HG03521 (cell line): Measurements from ENCODE around the gene AP2A2.

ENCODE experiments used
- ATAC-seq: cut with Tn5 transposase; IDR thresholded peaks from one replicate; pipeline ENCODE4 v1.9.1; 2021; ENCODE audit warnings: mild to moderate bottlenecking, moderate library complexity; ENCODE audit not compliant: unreplicated experiment

The AP2A2 gene

GRCh38 chr11:924406-925157 is 1.1 kb upstream of the AP2A2 start:
- ATAC-seq: no peak

- no peak for ATAC-seq
Observed at GRCh38 chr11:925158-925495, 543 bp upstream of the AP2A2 start.

GRCh38 chr11:926341-926916 is 759 bp downstream of the AP2A2 start:
- ATAC-seq: no peak

- no peak for ATAC-seq
Observed at GRCh38 chr11:927871-928270, 2.2 kb downstream of the AP2A2 start.

GRCh38 chr11:928786-929185 is 3.1 kb downstream of the AP2A2 start:
- ATAC-seq: no peak

GRCh38 chr11:929405-929804 is 3.7 kb downstream of the AP2A2 start:
- ATAC-seq: no peak

- ATAC-seq: no peak
Observed at GRCh38 chr11:931385-931784, 5.7 kb downstream of the AP2A2 start.

- ATAC-seq: no peak
Observed at GRCh38 chr11:932435-932834, 6.8 kb downstream of the AP2A2 start.

- no peak for ATAC-seq
Observed at GRCh38 chr11:933142-933851, 7.6 kb downstream of the AP2A2 start.

GRCh38 chr11:933936-934335 is 8.3 kb downstream of the AP2A2 start:
- no peak for ATAC-seq

GRCh38 chr11:934527-934926 is 8.9 kb downstream of the AP2A2 start:
- no peak for ATAC-seq

GRCh38 chr11:936199-936598 is 10.5 kb downstream of the AP2A2 start:
- ATAC-seq: no peak

- no peak for ATAC-seq
Observed at GRCh38 chr11:937841-938261, 12.2 kb downstream of the AP2A2 start.

GRCh38 chr11:940496-941135 is 14.9 kb downstream of the AP2A2 start:
- no peak for ATAC-seq

- ATAC-seq: no peak
Observed at GRCh38 chr11:942823-943222, 17.2 kb downstream of the AP2A2 start.

- no peak for ATAC-seq
Observed at GRCh38 chr11:944711-945470, 19.2 kb downstream of the AP2A2 start.

- no peak for ATAC-seq
Observed at GRCh38 chr11:945986-946385, 20.3 kb downstream of the AP2A2 start.

- ATAC-seq: no peak
Observed at GRCh38 chr11:947744-948143, 22.1 kb downstream of the AP2A2 start.

- no peak for ATAC-seq
Observed at GRCh38 chr11:951507-951906, 25.8 kb downstream of the AP2A2 start.

GRCh38 chr11:952406-953385 is 27.0 kb downstream of the AP2A2 start:
- no peak for ATAC-seq
